Measurements from ENCODE around the gene NFIX. TPM values are rescaled to one million over a fixed set of nuclear protein-coding genes. Genes with fewer than 3 reads are reported as not detected.

NFIX gene
- total and polyA plus RNA-seq, 2 of the 13 experiments (the other 11 are each of a cell fraction or from before 2014, with no cell fraction given) = 3.4 to 5.4 TPM

GRCh38 chr19:12983542-12984142 is 11.6 kb upstream of the NFIX start (continued):
- TF ChIP-seq ZNF800 (CRISPR knock-in tag; IDR thresholded peaks at IDR 0.05) (no peak), MTA1 (CRISPR knock-in tag; IDR thresholded peaks at IDR 0.05; ENCODE audit: borderline replicate concordance) (peak; percentile 58; the same call in 1 of the 2 replicates), SATB2 (CRISPR knock-in tag; IDR thresholded peaks at IDR 0.05) (no peak), ZNF556 (CRISPR knock-in tag; IDR thresholded peaks at IDR 0.05; ENCODE audit: borderline replicate concordance) (no peak), FOXA3 (CRISPR knock-in tag; IDR thresholded peaks at IDR 0.05) (peak; percentile 49; the same call in 1 of the 2 replicates), PHF21A (CRISPR knock-in tag; IDR thresholded peaks at IDR 0.05) (no peak), DR1 (CRISPR knock-in tag; IDR thresholded peaks at IDR 0.05) (no peak), PAXIP1 (CRISPR knock-in tag; conservative IDR thresholded peaks at IDR 0.05) (no peak), KDM5A (IDR thresholded peaks at IDR 0.05; ENCODE audit: borderline replicate concordance, low read length) (peak; percentile 75; the same call in 1 of the 2 replicates), ZNF3 (CRISPR knock-in tag; IDR thresholded peaks at IDR 0.05) (no peak), TRIM24 (CRISPR knock-in tag; IDR thresholded peaks at IDR 0.05) (no peak), STAG1 (CRISPR knock-in tag; IDR thresholded peaks at IDR 0.05) (peak; percentile 86), ATRX (CRISPR knock-in tag; IDR thresholded peaks at IDR 0.05; ENCODE audit: borderline replicate concordance) (no peak), BRD4 (CRISPR knock-in tag; IDR thresholded peaks at IDR 0.05) (0 out of 2 replicates have a peak, but pooled peaks have one; percentile 17), SSRP1 (CRISPR knock-in tag; IDR thresholded peaks at IDR 0.05) (no peak), PLRG1 (conservative IDR thresholded peaks at IDR 0.05) (no peak), SNAI1 (CRISPR knock-in tag; IDR thresholded peaks at IDR 0.05; ENCODE audit: borderline replicate concordance) (no peak), ZNF710 (CRISPR knock-in tag; IDR thresholded peaks at IDR 0.05; ENCODE audit: borderline replicate concordance) (no peak), RELA (CRISPR knock-in tag; IDR thresholded peaks at IDR 0.05) (no peak), NFE2 (CRISPR knock-in tag; IDR thresholded peaks at IDR 0.05) (no peak), SALL1 (CRISPR knock-in tag; IDR thresholded peaks at IDR 0.05) (peak; percentile 76), SIN3B (IDR thresholded peaks at IDR 0.05; ENCODE audit: low read length) (no peak), ZNF431 (CRISPR knock-in tag; IDR thresholded peaks at IDR 0.05; ENCODE audit: borderline replicate concordance, low read depth) (no peak), HNRNPLL (IDR thresholded peaks at IDR 0.05; ENCODE audit: low read depth, low read length, poor library complexity, severe bottlenecking) (peak; percentile 41), TEAD2 (CRISPR knock-in tag; IDR thresholded peaks at IDR 0.05) (no peak), KMT2A (CRISPR knock-in tag; IDR thresholded peaks at IDR 0.05) (no peak)
